ENCODE results near the gene D2HGDH. TPM values are rescaled to one million over a fixed set of nuclear protein-coding genes. Genes with fewer than 3 reads are reported as not detected.
A peak's percentile ranks its signal among the peaks of the same experiment; 100 is the strongest.
"Not testable (repeated sequence)": the region's sequence is repeated elsewhere in the genome, so short reads cannot be mapped to it uniquely, and the experiment has no call there.

Gene D2HGDH
- total RNA-seq, 1 experiment from 2014 or later, result 26.3 TPM

- Histone ChIP-seq H3K4me3 (ENCODE audit: insufficient read depth, low read depth, low read length) (no peak overlapping the region), H3K36me3 (replicated peaks; ENCODE audit: control insufficient read depth, insufficient read depth, low read length) (no peaks in the 10 kb centered on the region), H3K27me3 (ENCODE audit: control insufficient read depth, insufficient read depth, low read length) (no peaks in the 10 kb centered on the region)
- DNase-seq, result peak; percentile 64
These were observed 41.1 kb downstream of the D2HGDH start for GRCh38 chr2:241775223-241776177.

- Histone ChIP-seq H3K27me3 (ENCODE audit: control insufficient read depth, insufficient read depth, low read length) (no peaks in the 10 kb centered on the region), H3K4me3 (ENCODE audit: insufficient read depth, low read depth, low read length) (no peak within 1 kb of the TSS), H3K36me3 (replicated peaks; ENCODE audit: control insufficient read depth, insufficient read depth, low read length) (no peaks in the 10 kb centered on the region)
- DNase-seq, result peak; percentile 68
These were observed 42.1 kb downstream of the D2HGDH start, which contains the start of gene GAL3ST2 for GRCh38 chr2:241776336-241777169. Gene GAL3ST2, plus strand, starts transcription at chr2:241776822. Its CDS starts 134 bp downstream, at chr2:241776956.

GRCh38 chr2:241777170-241777685, 42.8 kb downstream of the D2HGDH start:
- no peak overlapping the region for H3K4me3 ChIP-seq (ENCODE audit: insufficient read depth, low read depth, low read length)
- no peak for DNase-seq

GRCh38 chr2:241777686-241778627, 43.5 kb downstream of the D2HGDH start:
- peak; percentile 76 for DNase-seq
- no peaks in the 10 kb centered on the region for H3K36me3 ChIP-seq (replicated peaks; ENCODE audit: control insufficient read depth, insufficient read depth, low read length)
- H3K27me3 ChIP-seq (ENCODE audit: control insufficient read depth, insufficient read depth, low read length), result no peaks in the 10 kb centered on the region
- H3K4me3 ChIP-seq (ENCODE audit: insufficient read depth, low read depth, low read length), result no peak overlapping the region

More at GRCh38 chr2:241777170-241777685, 42.8 kb downstream of the D2HGDH start:
- Histone ChIP-seq H3K27me3 (ENCODE audit: control insufficient read depth, insufficient read depth, low read length) (no peaks in the 10 kb centered on the region), H3K36me3 (replicated peaks; ENCODE audit: control insufficient read depth, insufficient read depth, low read length) (no peaks in the 10 kb centered on the region)

- H3K27me3 ChIP-seq (ENCODE audit: control insufficient read depth, insufficient read depth, low read length), result no peaks in the 10 kb centered on the region
- no peak overlapping the region for H3K4me3 ChIP-seq (ENCODE audit: insufficient read depth, low read depth, low read length)
- H3K36me3 ChIP-seq (replicated peaks; ENCODE audit: control insufficient read depth, insufficient read depth, low read length), result no peaks in the 10 kb centered on the region
These were observed 46.6 kb downstream of the D2HGDH start for GRCh38 chr2:241780939-241781569.

GRCh38 chr2:241782053-241782452, 47.6 kb downstream of the D2HGDH start:
- H3K27me3 ChIP-seq (ENCODE audit: control insufficient read depth, insufficient read depth, low read length); H3K4me3 ChIP-seq (ENCODE audit: insufficient read depth, low read depth, low read length); H3K36me3 ChIP-seq (replicated peaks; ENCODE audit: control insufficient read depth, insufficient read depth, low read length); DNase-seq: not testable (repeated sequence)

More at GRCh38 chr2:241780939-241781569, 46.6 kb downstream of the D2HGDH start:
- no peak for DNase-seq

GRCh38 chr2:241788135-241788534, 53.7 kb downstream of the D2HGDH start:
- DNase-seq, result no peak
- Histone ChIP-seq H3K27me3 (ENCODE audit: control insufficient read depth, insufficient read depth, low read length) (no peaks in the 10 kb centered on the region), H3K36me3 (replicated peaks; ENCODE audit: control insufficient read depth, insufficient read depth, low read length) (no peaks in the 10 kb centered on the region), H3K4me3 (ENCODE audit: insufficient read depth, low read depth, low read length) (no peak overlapping the region)

- Histone ChIP-seq H3K36me3 (replicated peaks; ENCODE audit: control insufficient read depth, insufficient read depth, low read length) (no peaks in the 10 kb centered on the region), H3K4me3 (ENCODE audit: insufficient read depth, low read depth, low read length) (no peak overlapping the region), H3K27me3 (ENCODE audit: control insufficient read depth, insufficient read depth, low read length) (no peaks in the 10 kb centered on the region)
- no peak for DNase-seq
These were observed 54.1 kb downstream of the D2HGDH start for GRCh38 chr2:241788572-241788971.

- DNase-seq; H3K27me3 ChIP-seq (ENCODE audit: control insufficient read depth, insufficient read depth, low read length); H3K4me3 ChIP-seq (ENCODE audit: insufficient read depth, low read depth, low read length); H3K36me3 ChIP-seq (replicated peaks; ENCODE audit: control insufficient read depth, insufficient read depth, low read length): not testable (repeated sequence)
These were observed 57.0 kb downstream of the D2HGDH start for GRCh38 chr2:241791385-241791784.

- Histone ChIP-seq H3K4me3 (ENCODE audit: insufficient read depth, low read depth, low read length) (no peak overlapping the region), H3K36me3 (replicated peaks; ENCODE audit: control insufficient read depth, insufficient read depth, low read length) (no peaks in the 10 kb centered on the region), H3K27me3 (ENCODE audit: control insufficient read depth, insufficient read depth, low read length) (no peaks in the 10 kb centered on the region)
- DNase-seq, result no peak
These were observed 59.0 kb downstream of the D2HGDH start for GRCh38 chr2:241793385-241793784.

GRCh38 chr2:241794250-241794823, 59.9 kb downstream of the D2HGDH start:
- no peak overlapping the region for H3K4me3 ChIP-seq (ENCODE audit: insufficient read depth, low read depth, low read length)
- DNase-seq, result peak; percentile 35
- no peaks in the 10 kb centered on the region for H3K36me3 ChIP-seq (replicated peaks; ENCODE audit: control insufficient read depth, insufficient read depth, low read length)
- no peaks in the 10 kb centered on the region for H3K27me3 ChIP-seq (ENCODE audit: control insufficient read depth, insufficient read depth, low read length)

GRCh38 chr2:241795021-241795999, 60.9 kb downstream of the D2HGDH start:
- Histone ChIP-seq H3K36me3 (replicated peaks; ENCODE audit: control insufficient read depth, insufficient read depth, low read length) (no peaks in the 10 kb centered on the region), H3K4me3 (ENCODE audit: insufficient read depth, low read depth, low read length) (no peak overlapping the region), H3K27me3 (ENCODE audit: control insufficient read depth, insufficient read depth, low read length) (no peaks in the 10 kb centered on the region)
- peak; percentile 34 for DNase-seq
